GM21423 (cell line): ENCODE data around the gene ZNF22.
A peak's percentile ranks its signal among the peaks of the same experiment; 100 is the strongest.

Experiments
- ATAC-seq: cut with Tn5 transposase; IDR thresholded peaks from one replicate; pipeline ENCODE4 v1.9.1; 2021; ENCODE audit warnings: mild to moderate bottlenecking, moderate library complexity; ENCODE audit not compliant: unreplicated experiment

The ZNF22 gene

GRCh38 chr10:45000752-45001380 lies at the start of gene ZNF22:
Gene ZNF22 (plus strand): TSS chr10:45000923. CDS start chr10:45003369, 2,446 bp downstream.
- peak; percentile 68 for ATAC-seq

- no peak for ATAC-seq
Observed at GRCh38 chr10:44951576-44952226, 49.0 kb upstream of the ZNF22 start.

- no peak for ATAC-seq
Observed at GRCh38 chr10:44952779-44953231, 47.9 kb upstream of the ZNF22 start.

GRCh38 chr10:44954042-44954441 lies 46.7 kb upstream of the ZNF22 start:
- no peak for ATAC-seq

GRCh38 chr10:44954962-44955361 lies 45.8 kb upstream of the ZNF22 start:
- no peak for ATAC-seq

- ATAC-seq, result no peak
Observed at GRCh38 chr10:44955413-44956070, 45.2 kb upstream of the ZNF22 start.

- ATAC-seq, result no peak
Observed at GRCh38 chr10:44956226-44956625, 44.5 kb upstream of the ZNF22 start.

GRCh38 chr10:44956717-44957706 lies 43.7 kb upstream of the ZNF22 start:
- ATAC-seq, result no peak

GRCh38 chr10:44958196-44958897 lies 42.4 kb upstream of the ZNF22 start:
- no peak for ATAC-seq

- no peak for ATAC-seq
Observed at GRCh38 chr10:44958898-44959246, 41.9 kb upstream of the ZNF22 start.

GRCh38 chr10:44959247-44960087 lies 41.3 kb upstream of the ZNF22 start, which contains the start of gene RASSF4:
Gene RASSF4 (plus strand): TSS chr10:44959802. CDS start chr10:44970203, 10,401 bp downstream.
- ATAC-seq, result peak; percentile 96

GRCh38 chr10:44960088-44960460 lies 40.6 kb upstream of the ZNF22 start:
- no peak for ATAC-seq

GRCh38 chr10:44960482-44961229 lies 40.1 kb upstream of the ZNF22 start:
- no peak for ATAC-seq

GRCh38 chr10:44961230-44961571 lies 39.5 kb upstream of the ZNF22 start:
- ATAC-seq, result no peak

- ATAC-seq, result no peak
Observed at GRCh38 chr10:44961931-44962750, 38.6 kb upstream of the ZNF22 start.

GRCh38 chr10:44962870-44963738 lies 37.6 kb upstream of the ZNF22 start:
- ATAC-seq, result no peak
